HG03196 (cell line): ENCODE results near the gene WASL.
"Not testable (repeated sequence)": the region's sequence is repeated elsewhere in the genome, so short reads cannot be mapped to it uniquely, and the experiment has no call there.

Source experiments
- ATAC-seq: cut with Tn5 transposase; IDR thresholded peaks from one replicate; pipeline ENCODE4 v1.9.1; 2021; ENCODE audit not compliant: unreplicated experiment

The WASL gene

DNA sequence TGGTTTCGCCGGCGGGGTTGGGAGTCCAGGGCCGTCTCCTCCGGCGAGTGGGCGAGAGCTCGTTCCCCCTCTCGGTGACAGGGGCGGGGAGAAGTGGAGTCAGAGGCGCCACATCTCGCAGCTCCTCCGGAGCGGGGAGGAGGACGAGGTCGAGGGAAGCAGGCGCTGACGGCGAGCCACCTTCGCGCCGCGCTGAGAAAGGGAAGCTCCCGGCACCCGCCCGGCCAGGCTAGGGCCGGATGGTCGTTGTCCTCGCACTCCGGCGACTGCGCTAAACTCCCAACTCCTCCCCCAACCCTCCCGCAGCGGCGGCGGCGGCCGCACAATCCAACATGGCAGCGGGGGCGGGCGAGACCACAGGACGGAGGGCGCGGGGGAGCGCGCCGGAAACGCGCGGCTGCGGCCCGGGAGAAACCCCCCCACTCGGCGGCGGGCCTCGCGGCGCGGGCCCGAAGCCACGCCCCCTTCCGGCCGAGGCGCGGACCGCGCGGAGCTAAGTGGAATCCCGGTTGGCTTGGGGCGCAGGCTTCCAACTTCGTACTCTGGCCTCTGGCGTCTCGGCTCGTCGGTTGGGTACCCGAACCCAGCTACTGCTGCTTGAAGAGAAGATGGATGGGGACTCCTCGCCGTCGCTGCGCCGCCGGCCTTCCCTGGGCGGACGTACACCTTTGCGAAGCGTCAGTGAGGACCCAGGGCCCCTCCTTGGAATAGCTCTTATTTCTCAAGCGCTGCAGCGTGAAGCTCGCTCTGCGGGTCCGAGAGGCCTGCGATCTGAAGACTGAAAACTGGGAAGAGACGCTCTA lies at the start of gene WASL:
WASL (minus strand) TSS at position 270 of the 803 bp plus-strand sequence; CDS start at position 1, 269 bp downstream.
- peak; percentile 78 for ATAC-seq

DNA sequence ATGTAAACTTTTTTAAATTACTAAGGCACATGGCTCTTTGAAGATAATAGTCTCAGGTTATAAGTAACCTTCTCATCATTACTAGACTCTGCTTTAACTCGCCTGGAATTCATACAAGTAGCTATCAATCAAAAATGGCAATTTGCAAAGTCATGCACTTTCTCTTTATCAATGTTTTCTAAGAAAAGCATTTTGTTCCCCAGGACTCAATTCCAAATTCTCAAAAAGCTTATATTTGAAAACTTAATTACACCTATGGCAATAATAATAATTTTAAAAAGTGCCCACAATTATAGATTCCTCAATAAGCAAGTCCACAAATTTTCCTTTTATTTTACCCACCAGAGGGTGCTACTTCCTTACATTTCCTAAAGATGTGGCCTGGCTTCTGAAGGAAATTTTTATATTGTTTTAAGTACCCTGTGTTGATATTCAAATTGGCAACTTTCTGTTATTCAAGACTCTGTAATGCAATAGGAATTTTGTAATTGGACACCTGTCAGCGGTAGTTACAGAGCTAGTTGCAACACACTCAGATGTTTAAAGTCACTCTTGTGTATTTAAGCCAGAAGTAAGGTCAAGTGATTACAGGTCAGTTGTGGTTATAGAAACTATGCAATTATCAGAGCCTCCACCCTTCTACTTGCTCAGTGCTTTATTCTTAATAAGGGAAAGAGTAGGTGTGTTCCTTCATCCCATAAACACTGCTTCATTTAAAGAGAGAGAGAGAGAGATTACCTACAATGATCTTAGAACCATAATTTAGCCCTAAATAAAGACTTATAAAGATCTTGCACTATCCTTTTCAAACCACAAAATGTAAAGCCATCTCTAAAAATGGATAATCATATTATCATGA lies 49.1 kb upstream of the WASL start:
- no peak for ATAC-seq

DNA sequence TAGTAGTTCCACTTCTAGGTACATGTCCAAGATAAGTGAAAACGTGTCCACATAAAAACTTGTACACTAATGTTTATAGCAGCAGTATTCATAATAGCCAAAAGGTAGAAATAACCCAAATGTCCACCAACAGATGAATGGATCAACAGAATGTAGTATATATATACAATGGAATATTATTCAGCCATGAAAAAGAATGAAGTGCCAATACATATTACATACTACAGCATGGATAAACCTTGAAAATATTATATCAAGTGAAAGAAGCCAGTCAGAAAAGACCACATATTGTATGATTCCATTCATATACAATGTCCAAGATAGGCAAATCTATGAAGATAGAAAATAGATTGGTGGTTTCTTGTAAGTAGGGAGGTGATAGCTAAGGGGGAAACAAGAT lies 47.8 kb upstream of the WASL start:
- ATAC-seq = no peak

DNA sequence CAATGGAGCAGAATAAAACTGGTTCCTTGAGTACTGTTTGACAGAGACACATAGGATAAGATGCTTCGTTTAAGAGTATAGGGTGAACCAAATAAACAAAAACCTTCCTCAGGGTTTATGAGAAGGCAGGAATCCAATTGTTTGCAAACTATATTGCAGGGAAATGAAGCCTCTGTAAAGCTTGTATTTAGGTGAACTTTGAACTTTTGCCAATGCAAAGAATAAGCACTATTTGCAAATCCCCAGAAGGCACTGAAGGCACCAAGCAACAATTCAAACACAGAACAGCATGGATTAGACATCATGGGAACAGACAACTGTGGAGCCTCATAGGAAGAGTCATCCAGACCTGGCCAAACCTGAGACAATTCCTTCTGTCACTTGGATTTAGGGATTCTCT lies 47.1 kb upstream of the WASL start:
- ATAC-seq = no peak

DNA sequence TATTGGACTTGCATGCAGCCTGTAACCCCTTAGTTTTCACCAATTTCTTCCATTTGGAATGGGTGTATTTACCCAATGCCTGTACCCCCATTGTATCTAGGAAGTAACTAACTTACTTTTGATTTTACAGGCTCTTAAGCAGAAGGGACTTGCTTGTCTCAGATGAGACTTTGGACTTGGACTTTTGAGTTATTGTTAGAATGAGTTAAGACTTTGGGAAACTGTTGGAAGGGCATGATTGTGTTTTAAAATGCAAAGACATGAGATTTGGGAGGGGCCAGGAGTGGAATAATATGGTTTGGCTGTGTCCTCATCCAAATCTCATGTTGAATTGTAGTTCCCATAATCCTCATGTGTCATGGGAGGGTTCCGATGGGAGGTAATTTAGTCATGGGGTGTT lies 46.3 kb upstream of the WASL start:
- not testable (repeated sequence) for ATAC-seq

DNA sequence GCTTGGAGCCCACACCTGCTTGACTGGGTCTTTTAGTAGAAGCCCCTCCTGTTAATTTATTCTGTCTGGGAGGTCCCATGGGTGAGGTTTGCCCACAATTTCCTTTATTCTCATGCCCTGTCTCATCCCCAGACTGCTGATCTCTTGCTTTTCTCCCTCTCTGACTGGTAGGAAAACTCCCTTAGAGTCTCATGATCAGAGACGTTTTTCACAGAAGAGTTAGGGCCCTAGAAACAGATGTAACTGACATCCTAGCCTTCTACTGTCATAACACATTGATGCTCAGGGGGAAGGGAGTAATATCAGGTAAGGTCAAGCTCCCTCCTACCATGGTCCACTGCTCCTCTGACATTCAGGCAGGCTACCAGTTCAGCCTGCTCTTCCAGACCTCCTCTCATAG lies 43.7 kb upstream of the WASL start:
- ATAC-seq = peak; percentile 62

DNA sequence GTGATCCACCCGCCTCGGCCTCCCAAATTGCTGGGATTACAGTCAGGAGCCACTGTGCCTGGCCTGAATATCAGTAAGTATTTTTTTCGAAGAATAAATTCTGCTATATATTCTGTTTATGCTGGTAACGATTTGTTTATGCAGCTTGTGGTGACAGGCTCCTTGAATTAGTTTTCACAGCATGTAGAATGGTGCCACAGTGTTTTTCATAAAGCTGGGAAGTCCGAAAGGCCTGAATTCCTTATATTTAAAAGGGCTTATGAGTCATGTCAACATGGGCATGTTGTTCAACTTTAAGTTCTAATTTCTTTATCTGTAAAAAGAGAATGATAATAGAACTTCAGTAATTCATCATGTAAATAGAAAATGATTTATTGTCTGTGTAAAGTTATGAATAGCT lies 42.2 kb upstream of the WASL start:
- no peak for ATAC-seq

DNA sequence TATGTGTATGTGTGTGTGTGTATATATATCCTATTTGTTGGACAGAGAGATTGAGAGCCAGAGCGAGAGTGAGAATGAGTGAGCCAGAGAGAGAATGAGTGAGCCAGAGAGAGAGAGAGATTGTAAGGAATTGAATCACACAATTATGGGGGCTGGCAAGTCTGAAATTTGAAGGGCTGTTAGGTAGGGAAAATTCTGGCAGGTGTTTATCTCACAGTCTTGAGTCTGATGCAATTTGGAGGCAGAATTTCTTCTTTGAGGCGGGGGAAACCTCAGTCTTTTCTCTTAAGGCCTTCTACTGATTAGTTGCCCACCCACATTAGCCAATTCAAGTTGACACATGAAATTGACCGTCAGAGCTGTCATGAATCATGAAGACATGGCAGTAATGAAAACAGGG lies 41.0 kb upstream of the WASL start:
- ATAC-seq = no peak

DNA sequence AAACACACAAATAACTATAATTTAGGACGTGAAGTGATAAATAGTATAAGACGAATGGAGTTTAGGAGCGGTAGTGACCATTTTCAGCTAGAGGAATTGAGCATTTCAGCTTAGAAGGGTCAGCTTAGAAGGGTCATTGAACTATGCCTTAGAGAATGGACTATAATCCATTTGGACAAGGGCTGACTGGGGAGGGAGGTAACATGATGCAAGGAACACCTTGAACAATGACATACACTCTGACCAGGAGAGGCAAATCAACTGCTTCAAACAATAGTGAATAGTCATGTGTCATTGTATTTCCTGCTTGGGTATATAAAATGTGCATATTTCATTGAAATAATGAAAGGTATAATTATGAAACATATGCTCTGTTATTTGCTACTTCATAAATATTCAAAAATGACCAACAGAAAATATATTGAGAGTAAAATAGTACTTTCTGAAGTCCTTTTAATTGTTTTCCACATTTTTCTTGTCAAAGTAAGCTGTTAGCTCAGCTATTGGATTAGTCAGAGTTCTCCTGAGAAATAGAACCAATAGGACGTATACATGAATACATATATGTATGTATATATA lies 40.5 kb upstream of the WASL start:
- ATAC-seq = no peak

DNA sequence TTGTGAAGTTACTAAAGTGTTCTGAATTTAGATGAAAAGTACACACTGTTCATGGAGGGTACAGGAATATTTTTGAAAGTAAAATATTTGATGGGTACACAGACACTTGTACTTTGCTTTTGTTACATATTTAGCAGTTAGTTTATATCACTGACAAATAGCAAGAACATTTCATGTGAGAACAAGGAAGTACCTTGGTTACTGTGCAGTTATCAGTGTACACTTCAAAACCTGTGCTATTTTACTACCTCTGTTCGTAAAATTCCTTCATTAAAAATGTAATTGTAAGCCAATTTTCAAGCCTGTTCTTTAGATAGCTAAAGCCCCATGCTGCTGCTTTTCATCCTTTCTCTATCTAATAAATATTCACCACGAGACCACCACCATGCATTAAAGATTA lies 39.8 kb upstream of the WASL start:
- ATAC-seq = no peak

DNA sequence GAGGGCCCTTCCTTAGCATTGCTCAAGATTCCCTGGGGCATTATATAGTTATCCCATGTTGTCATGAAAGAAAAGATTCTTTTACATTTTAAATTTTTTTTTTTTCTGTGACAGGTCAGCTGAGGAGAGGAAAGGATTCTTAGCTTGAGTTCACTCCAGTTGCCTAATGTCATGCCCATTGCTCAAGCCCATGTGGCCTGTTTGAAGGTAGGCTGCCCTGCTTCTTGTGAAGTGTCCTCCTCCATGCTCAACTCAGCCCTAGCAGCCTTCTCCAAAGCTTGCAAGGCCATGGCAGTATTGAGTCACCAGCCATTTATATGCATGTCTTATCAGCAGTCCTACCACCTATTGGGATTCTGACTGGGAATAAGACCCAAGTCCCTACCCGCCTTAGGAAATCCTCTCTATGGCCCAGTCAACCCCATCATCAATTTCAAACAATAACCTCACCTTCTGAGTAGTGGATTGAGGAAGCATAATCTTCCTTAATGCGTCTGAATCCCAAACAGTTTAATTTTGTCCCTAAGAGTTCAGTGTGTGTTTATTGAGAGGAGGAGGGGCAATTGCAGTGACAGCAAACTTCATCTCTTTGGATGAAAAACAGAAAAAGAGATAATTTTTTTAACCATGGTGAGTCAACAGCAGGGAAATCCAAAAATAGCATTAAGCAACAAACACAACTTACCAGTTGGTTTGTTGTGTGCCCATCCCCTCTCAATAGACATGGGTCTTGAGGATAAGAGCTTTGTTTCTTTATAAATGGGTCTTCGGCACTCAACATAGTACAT lies 38.6 kb upstream of the WASL start:
- ATAC-seq = no peak

DNA sequence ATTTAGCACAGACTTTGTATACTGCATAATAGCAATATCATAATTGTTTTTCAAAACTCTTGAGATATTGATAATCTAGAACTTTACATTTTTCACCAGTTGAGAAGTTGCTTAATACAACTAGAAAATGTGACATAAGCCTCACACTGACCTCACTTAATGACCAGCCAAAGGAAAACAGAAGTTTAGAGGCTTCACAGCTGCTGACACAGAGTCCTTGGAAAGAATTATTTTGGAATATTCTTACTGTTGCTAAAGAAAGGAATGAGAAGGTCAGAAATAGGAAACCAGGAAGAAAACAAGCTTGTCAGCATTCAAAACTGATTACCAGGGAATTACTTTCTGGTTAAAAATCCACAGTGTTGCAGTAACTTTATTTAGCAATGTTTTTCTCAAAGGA lies 35.5 kb upstream of the WASL start:
- no peak for ATAC-seq

DNA sequence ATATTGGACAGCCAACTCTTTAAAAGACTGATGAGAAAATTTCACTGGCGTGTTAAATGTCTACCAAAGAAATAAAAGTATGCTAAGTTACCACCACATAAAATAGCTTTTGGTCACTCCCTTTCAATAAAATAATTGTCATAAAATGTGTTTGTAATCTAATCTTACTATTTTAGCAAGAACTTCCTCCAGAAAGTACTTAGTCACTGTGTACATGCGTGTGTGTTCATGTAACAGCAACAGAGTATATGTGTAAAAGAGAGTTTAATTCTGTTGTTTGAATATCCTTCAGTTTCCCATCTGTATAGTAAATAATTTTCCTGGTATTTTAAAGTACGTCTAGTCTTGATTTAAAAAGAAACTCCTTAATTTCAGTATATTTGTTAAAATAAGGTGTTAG lies 35.0 kb upstream of the WASL start:
- ATAC-seq = no peak

DNA sequence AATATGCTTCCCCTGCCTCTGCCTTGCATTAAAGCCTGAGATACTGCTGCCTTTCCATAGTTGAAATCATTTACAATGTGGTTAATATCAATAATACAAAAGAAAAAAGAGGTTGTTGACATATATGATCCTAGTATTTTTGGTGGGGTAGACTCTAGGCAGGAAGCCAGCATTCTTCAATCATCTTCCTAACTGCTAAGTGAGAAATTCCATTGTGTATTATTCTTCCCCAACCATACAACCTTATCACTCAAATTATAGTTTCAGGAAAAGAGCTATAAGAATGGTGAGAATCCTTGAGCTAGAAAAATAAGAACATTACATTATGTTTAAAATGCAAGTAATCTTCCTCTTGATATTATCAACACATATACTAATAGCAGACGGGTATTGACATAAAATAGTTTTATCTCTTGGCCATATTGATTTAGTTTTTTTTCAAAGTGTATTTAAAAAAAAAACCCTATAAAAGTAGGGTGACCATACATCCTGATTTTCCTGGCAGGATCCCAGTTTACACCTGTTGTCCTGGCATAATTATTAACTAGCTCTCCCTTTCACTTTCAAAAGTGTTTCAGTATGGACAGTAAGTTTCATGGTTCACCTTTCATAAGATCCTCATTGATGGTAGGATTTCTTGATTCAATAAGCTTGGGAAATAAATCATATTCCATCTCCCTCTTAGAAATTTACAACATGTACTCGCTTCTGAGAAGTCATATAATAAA lies 33.4 kb upstream of the WASL start:
- no peak for ATAC-seq

DNA sequence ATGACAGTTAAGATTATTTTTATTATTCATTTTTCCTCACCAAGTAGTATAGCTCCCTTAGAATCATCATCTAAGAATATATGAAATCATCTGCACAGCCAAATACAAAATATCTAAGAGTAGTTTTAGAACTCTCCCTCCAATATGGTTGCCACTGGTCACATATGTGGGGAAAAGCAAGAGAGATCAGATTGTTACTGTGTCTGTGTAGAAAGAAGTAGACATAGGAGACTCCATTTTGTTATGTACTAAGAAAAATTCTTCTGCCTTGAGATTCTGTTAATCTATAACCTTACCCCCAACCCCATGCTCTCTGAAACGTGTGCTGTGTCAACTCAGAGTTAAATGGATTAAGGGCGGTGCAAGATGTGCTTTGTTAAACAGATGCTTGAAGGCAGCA lies 31.7 kb upstream of the WASL start:
- not testable (repeated sequence) for ATAC-seq

DNA sequence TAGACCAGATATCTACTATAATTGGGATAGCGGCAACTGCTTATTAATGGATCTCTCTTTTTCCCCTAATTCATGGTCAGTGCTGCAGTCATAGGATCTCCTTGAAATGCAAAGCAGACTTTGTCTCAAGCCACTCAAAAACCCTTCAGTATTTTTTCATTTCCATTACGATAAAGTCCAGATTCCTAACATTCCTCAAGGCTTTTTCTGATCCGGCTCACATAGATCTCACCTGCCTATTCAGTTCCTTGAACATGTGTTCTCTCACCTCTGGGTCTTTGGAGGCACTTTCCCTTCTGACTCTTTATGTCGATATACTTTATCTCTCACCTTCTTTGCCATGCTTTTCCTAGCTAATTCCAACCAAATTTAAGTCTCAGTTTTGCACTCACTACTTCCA lies 25.7 kb upstream of the WASL start:
- no peak for ATAC-seq

DNA sequence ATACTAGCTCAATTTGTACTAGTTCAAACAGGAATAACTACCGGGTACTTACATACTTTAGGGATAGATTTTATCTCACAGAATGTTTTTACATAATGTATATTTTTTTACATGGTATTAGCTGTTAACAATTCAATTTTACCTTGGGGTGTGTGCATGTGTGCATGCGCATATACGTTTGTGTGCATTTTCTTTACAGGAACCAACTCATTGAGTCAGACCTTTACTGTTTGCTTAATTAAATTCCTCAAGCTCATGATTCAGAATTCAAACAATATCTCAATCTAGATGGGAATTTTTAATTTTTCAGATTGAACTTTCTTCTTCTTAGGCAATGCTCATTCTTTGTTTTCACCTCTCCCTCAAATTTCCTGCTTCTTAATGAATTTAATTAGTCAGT lies 24.7 kb upstream of the WASL start:
- ATAC-seq = no peak

DNA sequence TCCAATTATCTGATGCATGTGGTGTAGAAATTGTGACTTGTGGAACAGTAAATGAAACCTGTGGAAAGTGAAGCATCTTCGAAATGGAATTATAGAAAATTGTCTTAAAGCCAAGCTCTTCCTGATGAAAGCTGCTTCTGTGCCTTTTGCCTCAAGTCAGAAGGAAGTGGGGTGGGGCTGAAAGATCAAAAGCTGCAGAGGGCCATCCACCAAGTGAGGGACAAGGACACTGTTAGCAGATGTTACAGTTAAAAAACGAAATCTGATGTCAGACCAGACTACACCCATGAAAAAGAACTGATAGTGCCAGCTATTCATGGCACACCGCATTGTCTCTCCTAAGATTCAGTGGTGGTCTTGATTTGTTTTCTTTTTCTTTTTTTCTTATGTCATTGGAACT lies 23.8 kb upstream of the WASL start:
- ATAC-seq = no peak

DNA sequence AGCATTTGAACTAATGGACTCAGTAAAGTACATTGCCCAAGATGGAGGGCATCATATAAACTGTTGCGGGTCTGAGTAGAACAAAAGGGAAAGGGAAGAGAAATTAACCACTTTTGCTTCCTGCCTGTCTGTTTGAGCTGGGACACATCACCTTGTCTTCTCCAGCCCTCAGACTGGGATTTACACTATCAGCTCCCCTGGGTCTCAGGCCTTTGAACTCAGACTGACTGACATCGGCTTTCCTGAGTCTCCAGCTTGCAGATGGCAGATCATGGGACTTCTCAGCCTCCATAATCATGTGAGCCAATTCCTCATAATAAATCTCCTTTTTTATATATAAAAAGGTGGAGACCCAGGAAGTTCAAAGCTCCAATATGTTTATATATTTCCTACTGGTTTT lies 23.0 kb upstream of the WASL start:
- ATAC-seq = no peak

DNA sequence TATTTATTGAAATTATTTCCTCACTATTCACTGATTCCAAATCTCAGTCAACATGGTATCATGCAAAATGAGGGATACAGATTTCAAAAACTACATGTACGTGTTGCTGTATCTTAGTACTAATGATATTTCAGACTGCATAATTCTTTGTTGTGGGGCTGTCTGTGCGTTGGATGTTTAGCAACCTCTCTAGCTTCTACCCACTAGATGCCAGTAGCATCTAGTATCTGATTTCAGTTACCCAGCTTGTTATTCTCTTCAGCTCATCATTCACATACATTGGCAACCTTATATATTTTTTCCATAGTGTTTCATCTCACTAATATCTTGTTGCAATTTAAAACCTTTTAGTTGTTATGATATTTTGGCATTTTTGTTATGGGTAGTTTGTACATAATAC lies 22.5 kb upstream of the WASL start:
- ATAC-seq = no peak

DNA sequence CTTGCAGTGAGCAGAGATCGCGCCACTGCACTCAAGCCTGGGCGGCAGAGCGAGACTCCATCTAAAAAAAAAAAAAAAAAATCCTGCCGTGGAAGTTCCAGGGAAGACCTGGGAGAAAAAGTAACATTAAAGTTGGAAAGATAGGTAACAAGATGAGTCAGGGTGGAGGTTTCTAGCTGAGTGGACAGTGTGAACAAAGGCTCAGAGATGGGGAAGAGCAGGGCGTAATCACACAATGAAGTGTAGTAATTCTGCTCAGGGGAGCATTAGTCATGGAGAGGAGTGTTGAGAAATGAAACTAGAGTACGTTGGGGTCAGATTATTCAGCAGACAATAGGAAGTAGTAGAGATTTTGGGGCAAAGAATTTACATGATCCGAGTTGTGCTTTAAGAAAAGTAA lies 21.6 kb upstream of the WASL start:
- peak; percentile 95 for ATAC-seq
